Muscle layer of colon (tissue), 2 donors: Measurements from ENCODE around the gene PRKAR2A.
"Not testable (repeated sequence)": the region's sequence is repeated elsewhere in the genome, so short reads cannot be mapped to it uniquely, and the experiment has no call there.

Experiments
- H3K27ac ChIP-seq: one replicate; pipeline ENCODE4 v1.7.0; 2013; ENCODE audit warnings: low read depth, mild to moderate bottlenecking, low read length, moderate library complexity
- H3K27me3 ChIP-seq, 2 donors: one replicate each; pipeline ENCODE4 v1.7.0; 2013; ENCODE audit warnings: low read length in 2 of 2, mild to moderate bottlenecking in 2 of 2; ENCODE audit not compliant: insufficient read depth in 2 of 2, control insufficient read depth in 1 of 2
- H3K36me3 ChIP-seq: one replicate; pipeline ENCODE4 v1.7.0; 2013; ENCODE audit warnings: mild to moderate bottlenecking, low read length; ENCODE audit not compliant: insufficient read depth
- H3K4me1 ChIP-seq: one replicate; pipeline ENCODE4 v1.7.0; 2013; ENCODE audit warnings: mild to moderate bottlenecking, low read length; ENCODE audit not compliant: insufficient read depth
- H3K4me3 ChIP-seq, 2 donors: one replicate each; pipeline ENCODE4 v1.7.0; 2013; ENCODE audit warnings: low read length in 2 of 2, low read depth in 1 of 2, mild to moderate bottlenecking in 1 of 2, moderate library complexity in 1 of 2
- H3K9ac ChIP-seq: one replicate; pipeline ENCODE4 v1.7.0; 2013; ENCODE audit warnings: low read length
- H3K9me3 ChIP-seq: one replicate; pipeline ENCODE4 v1.7.0; 2013; ENCODE audit warnings: mild to moderate bottlenecking, low read length
- donor health status: abdominal sarcoma.
- donor health status: Adenocarcinoma of cecum.

The PRKAR2A gene

DNA sequence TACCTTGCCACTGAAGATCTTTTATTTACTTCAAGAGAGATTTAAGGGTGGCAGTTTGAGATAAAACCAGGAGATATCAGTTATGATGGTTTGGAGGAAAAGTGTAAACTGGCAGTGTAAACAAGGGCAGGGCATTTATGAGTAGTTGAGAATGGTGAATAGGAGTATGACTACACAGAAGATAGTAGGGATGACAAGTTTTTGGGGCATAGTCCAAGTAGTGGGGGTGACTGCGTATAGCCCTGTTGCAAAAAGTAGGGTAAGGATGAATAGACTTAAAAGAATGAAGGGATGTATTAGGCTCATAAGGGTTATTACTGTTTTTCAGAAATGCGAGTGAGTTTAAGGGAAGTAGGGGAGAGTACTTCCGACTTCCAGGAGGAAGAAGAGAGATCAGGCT lies 124.4 kb downstream of the PRKAR2A start:
- H3K9ac ChIP-seq, H3K27ac ChIP-seq, H3K27me3 ChIP-seq: not testable (repeated sequence)

DNA sequence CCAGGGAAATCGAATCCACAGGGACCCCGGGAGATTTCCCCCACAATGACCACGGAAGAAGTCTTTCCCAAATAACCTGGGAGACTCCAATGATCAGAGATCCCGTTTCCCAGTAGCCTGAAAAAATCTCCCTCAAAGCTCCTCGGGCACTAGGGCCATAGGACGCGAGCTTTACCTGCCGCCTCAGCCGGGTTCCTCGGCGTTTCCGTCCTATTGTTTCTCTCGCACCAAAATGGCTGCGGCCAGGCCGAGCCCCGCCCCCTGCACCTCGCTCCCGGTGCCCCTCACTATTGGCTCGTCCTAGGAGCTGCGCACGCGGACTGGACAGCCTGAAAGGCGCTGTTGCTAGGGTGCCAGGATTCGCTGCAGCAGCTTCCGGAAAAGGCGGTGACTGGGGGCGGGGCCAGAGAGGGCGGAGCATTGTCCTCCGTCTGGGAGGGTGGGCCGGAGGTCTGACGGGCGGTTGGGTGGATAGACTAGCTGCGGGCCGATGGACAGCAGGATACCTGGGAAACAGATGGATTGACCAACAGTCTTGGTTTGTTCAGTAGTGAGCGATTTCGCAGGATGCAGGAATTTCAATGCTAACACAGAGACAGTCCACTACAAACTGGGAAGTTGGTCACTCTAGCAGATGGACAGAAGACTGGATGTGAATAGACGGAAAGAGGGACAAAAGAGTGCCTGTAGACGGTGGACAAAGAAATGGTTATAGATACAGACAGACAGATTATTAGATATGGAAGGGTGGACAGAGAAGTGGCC lies 130.5 kb downstream of the PRKAR2A start, which contains the start of gene IP6K2:
Gene IP6K2 (minus strand): TSS at position 240 of the 765 bp plus-strand sequence. CDS start 21,930 bp downstream, outside the sequence.
- H3K27me3 ChIP-seq = no peaks in the 10 kb centered on the region
- peak within 1 kb of the TSS; percentile 71 for H3K27ac ChIP-seq

More for the DNA sequence above, 124.4 kb downstream of the PRKAR2A start:
- not testable (repeated sequence) for H3K4me1 ChIP-seq, H3K36me3 ChIP-seq, H3K9me3 ChIP-seq, H3K4me3 ChIP-seq

DNA sequence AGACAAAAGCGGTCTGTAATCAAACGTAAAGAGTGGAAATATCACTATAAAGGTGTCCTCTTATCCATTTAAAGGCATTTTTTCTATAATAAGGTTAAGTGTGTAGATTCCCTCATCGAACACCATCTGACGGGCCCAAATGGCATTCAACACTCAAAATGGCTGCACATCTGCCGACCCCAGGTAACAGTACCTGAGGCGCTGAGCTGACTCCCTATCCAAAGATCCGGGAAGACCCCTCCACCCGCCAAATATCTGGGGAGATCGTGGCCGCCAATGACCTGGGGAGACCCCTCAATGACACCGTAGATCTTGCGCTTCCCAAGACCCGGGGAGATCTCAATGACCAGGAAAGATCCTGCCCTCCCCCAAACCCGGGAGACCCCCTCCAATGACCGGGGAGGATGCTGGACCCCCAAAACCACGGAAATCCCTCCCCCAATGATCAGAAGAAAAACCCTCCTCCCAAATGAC lies 131.1 kb downstream of the PRKAR2A start:
- Histone ChIP-seq H3K36me3 (peaks cover 4% of the 10 kb centered on the region), H3K27me3 (no peaks in the 10 kb centered on the region)

More for the DNA sequence above, 130.5 kb downstream of the PRKAR2A start, which contains the start of gene IP6K2:
- H3K4me3 ChIP-seq = peak within 1 kb of the TSS; percentile 42 to 96
- no peaks in the 10 kb centered on the region for H3K9me3 ChIP-seq
- peaks cover 20% of the 10 kb centered on the region for H3K4me1 ChIP-seq
- no peaks in the 10 kb centered on the region for H3K36me3 ChIP-seq
- H3K9ac ChIP-seq = peak within 1 kb of the TSS; percentile 91

DNA sequence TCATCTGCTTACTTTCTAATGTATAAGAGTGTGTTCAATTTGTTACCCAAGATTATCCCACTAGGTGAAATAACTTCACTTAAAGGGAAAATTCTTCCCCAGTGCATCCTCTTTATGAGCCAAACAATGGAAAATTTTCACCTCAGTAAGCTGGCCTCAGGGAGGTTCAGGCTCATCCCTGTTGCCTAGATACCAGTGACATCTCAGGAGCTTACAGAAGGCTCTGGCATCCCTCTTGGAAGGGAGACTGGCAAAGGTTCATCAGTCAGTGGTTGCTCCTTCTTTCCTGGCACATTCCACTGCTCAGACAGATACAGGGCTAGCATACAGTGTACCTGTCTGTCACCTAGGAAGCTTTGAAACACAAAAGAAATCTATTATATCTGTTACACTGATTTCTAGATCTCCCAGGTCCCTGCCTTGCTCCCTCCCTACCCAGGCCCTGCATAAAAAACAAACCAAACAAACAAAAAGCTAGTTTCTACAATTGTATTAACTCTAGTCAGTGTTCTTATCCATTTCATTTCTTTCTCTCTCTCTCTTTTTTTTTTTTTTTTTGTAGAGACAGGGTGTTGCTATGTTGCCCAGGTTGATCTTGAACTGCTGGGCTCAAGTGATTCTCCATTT lies 132.4 kb downstream of the PRKAR2A start:
- Histone ChIP-seq H3K9me3 (no peaks in the 10 kb centered on the region), H3K36me3 (peaks cover 12% of the 10 kb centered on the region), H3K27me3 (no peaks in the 10 kb centered on the region), H3K4me3 (peak overlapping the region in 1 of 2 donors; percentile 3), H3K27ac (no peak overlapping the region), H3K4me1 (peaks cover 24% of the 10 kb centered on the region), H3K9ac (no peak overlapping the region)

More for the DNA sequence above, 131.1 kb downstream of the PRKAR2A start:
- H3K27ac ChIP-seq = peak overlapping the region; percentile 71
- H3K4me1 ChIP-seq = peaks cover 24% of the 10 kb centered on the region
- no peaks in the 10 kb centered on the region for H3K9me3 ChIP-seq
- peak overlapping the region; percentile 91 for H3K9ac ChIP-seq
- peak overlapping the region; percentile 42 to 96 for H3K4me3 ChIP-seq

DNA sequence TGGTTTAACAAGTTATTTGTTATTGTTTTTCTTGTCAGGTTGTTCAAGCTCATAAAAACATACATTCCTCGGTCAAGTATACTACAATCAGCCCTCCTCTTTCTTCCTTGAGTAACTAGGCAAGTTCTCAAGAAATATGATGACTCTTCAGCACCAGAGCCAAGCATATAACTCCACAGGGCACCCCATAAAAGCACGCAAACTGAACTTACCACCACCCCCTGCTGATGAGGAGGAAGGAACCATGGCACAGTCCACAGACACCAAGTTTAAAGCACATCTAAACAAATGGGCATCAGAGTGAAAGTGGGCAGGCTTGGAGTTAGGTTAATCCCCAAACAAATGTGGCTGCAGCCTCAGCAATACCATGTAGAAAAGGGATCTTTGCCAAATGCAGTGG lies 135.9 kb downstream of the PRKAR2A start:
- H3K9me3 ChIP-seq = no peaks in the 10 kb centered on the region
- H3K4me3 ChIP-seq = no peak overlapping the region
- peaks cover 24% of the 10 kb centered on the region for H3K4me1 ChIP-seq
- no peak overlapping the region for H3K9ac ChIP-seq
- no peak overlapping the region for H3K27ac ChIP-seq
- no peaks in the 10 kb centered on the region for H3K27me3 ChIP-seq
- H3K36me3 ChIP-seq = peaks cover 30% of the 10 kb centered on the region

DNA sequence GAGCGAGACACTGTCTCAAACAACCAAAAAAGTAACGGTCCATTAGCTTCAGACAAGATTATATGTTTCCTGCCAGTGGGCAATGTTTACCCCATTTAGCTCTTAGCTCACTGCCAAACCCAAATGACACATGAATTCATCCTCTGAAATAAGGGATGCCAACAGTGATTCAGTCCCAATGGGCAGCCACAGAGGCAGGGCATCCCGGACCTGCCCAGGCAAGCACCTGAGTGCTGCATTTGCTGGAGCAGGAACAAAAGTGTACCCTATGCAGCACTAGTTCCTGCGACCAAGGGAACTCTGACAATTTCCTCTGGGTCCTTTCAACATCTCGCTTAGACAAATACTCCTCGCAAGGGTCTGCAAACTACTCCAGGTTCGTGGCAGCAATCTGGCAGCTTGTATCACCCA lies 138.6 kb downstream of the PRKAR2A start:
- Histone ChIP-seq H3K9me3 (no peaks in the 10 kb centered on the region), H3K4me1 (peaks cover 9% of the 10 kb centered on the region), H3K4me3 (no peak overlapping the region), H3K36me3 (peaks cover 30% of the 10 kb centered on the region), H3K9ac (no peak overlapping the region), H3K27ac (no peak overlapping the region), H3K27me3 (no peaks in the 10 kb centered on the region)

DNA sequence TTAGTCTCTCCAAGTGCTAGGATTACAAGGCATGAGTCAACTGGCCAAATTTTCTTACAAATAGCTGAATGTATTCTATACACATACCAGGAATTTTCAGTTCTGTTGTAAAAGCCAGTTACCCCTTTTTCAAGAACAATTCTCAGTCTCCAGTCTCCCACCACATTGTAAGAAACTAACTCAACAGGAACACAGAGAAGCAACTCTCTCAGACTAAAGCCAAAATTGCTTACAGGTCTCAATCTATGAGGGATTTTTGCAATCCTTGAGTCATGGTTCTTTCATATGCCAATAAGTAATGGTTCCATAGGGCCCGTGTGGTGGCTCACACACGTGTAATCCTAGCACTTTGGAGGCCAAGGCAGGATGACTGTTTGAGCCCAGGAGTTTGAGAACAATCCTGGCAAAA lies 139.2 kb downstream of the PRKAR2A start:
- Histone ChIP-seq H3K9ac (no peak overlapping the region), H3K9me3 (no peaks in the 10 kb centered on the region), H3K27ac (no peak overlapping the region), H3K27me3 (no peaks in the 10 kb centered on the region), H3K4me1 (peaks cover 9% of the 10 kb centered on the region), H3K4me3 (no peak overlapping the region), H3K36me3 (peaks cover 30% of the 10 kb centered on the region)

DNA sequence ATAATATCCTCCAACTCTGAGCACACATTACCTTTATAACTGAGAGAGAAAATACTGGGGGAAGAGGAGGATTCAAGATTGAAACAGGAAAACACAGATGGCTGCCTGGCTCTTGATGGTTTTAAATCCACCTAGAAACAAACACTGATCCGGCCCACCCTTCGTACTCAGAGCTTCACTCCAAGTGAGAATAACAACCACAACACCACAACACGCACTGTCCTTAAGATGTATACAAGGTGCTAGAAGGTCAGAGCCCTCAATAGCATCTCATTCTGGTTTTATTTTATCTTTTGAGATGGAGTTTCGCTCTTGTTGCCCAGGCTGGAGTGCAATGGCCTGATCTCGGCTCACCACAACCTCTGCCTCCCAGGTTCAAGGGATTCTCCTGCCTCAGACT lies 140.5 kb downstream of the PRKAR2A start:
- Histone ChIP-seq H3K4me3 (no peak overlapping the region), H3K4me1 (peaks cover 4% of the 10 kb centered on the region), H3K9me3 (no peaks in the 10 kb centered on the region), H3K9ac (no peak overlapping the region), H3K36me3 (peaks cover 30% of the 10 kb centered on the region), H3K27me3 (no peaks in the 10 kb centered on the region), H3K27ac (no peak overlapping the region)

DNA sequence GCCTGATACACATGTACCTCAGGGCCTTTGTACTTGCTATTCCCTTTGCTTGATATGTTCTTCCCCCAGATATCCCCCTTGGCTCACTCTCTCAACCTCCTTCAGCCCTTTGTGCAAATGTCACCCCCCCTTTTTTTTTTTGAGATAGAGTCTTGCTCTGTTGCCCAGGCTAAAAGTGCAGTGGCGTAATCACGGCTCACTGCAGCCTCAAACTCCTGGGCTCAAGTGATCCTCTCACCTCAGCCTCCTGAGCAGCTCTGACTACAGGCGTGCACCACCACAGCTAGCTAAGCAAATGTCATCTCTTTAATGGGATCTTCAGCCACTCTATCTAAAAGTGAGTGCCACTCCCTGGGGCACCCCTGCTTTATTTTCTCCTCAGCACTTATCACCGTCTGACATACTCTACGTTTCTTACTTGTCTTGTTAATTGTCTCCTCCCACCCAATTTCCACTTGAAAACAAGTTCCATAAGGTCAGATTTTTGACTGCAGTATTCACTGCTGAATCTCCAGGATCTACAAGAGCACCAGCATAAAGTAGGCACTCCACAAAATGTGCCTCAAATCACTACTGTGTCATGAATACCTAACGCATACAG lies 145.3 kb downstream of the PRKAR2A start:
- no peak overlapping the region for H3K27ac ChIP-seq
- peaks cover 4% of the 10 kb centered on the region for H3K4me1 ChIP-seq
- no peaks in the 10 kb centered on the region for H3K9me3 ChIP-seq
- H3K9ac ChIP-seq = no peak overlapping the region
- H3K4me3 ChIP-seq = no peak overlapping the region
- H3K36me3 ChIP-seq = peaks cover 10% of the 10 kb centered on the region
- H3K27me3 ChIP-seq = no peaks in the 10 kb centered on the region

DNA sequence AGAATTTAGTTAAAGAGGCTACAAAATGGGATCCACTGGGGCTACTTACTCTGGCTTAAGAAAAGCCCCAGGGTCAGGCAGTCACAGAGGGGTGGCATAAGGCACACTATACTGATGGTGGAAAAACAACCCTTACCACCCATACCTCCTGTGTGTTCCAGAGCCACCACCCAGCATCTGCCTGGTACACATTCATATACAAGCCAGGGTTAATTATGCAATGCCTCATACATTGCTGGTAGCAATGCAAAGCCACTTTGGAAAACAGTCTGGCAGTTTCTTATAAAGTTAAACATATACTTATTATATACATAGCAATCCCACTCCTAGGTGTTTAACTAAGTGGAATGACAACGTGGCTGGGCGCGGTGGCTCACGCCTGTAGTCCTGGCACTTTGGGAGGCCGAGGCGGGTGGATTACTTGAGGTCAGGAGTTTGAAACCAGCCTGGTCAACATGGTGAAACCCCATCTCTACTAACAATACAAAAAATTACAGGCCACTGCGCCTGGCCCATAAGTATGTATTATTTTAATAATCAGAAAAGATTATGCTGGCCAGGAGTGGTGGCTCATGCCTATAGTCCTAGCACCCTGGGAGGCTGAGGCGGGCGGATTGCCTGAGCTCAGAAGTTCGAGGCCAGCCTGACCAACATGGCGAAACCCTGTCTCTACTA lies 146.8 kb downstream of the PRKAR2A start:
- H3K27ac ChIP-seq = no peak overlapping the region
- no peak overlapping the region for H3K4me3 ChIP-seq

DNA sequence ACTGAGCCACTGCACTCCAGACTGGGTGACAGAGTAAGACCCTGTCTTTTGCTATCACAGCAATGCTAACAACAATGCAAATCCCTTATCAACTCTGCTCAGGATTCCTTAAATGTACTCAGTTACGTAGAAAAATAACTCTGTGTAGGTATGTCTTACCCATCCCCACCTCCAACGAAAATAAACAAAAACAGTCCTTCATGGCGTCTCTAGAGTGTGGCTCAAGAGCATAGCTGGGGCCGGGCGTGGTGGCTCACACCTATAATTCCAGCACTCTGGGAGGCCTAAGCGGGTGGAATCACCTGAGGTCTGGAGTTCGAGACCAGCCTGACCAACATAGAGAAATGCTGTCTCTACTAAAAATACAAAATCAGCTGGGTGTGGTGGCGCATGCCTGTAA lies 148.8 kb downstream of the PRKAR2A start:
- Histone ChIP-seq H3K27ac (no peak overlapping the region), H3K4me3 (no peak overlapping the region), H3K9ac (no peak overlapping the region), H3K9me3 (no peaks in the 10 kb centered on the region), H3K36me3 (peaks cover 10% of the 10 kb centered on the region), H3K4me1 (peaks cover 14% of the 10 kb centered on the region), H3K27me3 (no peaks in the 10 kb centered on the region)

More for the DNA sequence above, 146.8 kb downstream of the PRKAR2A start:
- Histone ChIP-seq H3K4me1 (peaks cover 4% of the 10 kb centered on the region), H3K9ac (no peak overlapping the region), H3K27me3 (no peaks in the 10 kb centered on the region), H3K9me3 (no peaks in the 10 kb centered on the region), H3K36me3 (peaks cover 6% of the 10 kb centered on the region)
